ENCODE data around the gene CEACAM3. TPM values are rescaled to one million over a fixed set of nuclear protein-coding genes. Genes with fewer than 3 reads are reported as not detected.
A peak's percentile ranks its signal among the peaks of the same experiment; 100 is the strongest.

The CEACAM3 gene
- total RNA-seq, 1 donor from 2014 or later: not detected

DNA sequence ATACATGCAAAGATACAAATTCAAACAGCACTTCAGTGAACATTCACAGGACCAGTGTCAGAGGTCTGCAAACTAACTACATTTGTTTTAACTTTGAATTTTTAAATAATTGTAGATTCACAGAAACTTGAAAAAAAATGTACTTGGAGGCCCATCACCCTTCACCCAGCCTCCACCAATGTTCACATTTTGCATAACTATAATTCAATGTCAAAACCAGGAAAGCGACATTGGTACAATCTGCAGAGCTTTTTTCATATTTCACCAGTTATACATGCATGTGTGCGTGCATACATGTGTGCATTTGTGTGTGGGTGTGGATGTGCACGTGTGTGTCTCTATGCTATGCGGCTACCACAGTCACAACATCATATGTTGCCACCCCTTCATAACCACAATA, 18.9 kb downstream of the CEACAM3 start:
- FAIRE-seq (no peak), DNase-seq (ENCODE audit: low read depth) (no peak)
- Histone ChIP-seq H3K4me3 (ENCODE audit: low read depth, low read length) (no peak overlapping the region), H3K27me3 (ENCODE audit: control insufficient read depth, insufficient read depth, low read length) (no peaks in the 10 kb centered on the region), H3K36me3 (ENCODE audit: control insufficient read depth, insufficient read depth, low read length) (no peaks in the 10 kb centered on the region)
- no peak for TF ChIP-seq CTCF (IDR thresholded peaks at IDR 0.05; ENCODE audit: insufficient read depth, low read length, severe bottlenecking)

- Histone ChIP-seq H3K27me3 (ENCODE audit: control insufficient read depth, insufficient read depth, low read length) (no peaks in the 10 kb centered on the region), H3K36me3 (ENCODE audit: control insufficient read depth, insufficient read depth, low read length) (no peaks in the 10 kb centered on the region), H3K4me3 (ENCODE audit: low read depth, low read length) (no peak overlapping the region)
- DNase-seq (ENCODE audit: low read depth): no peak
- no peak for FAIRE-seq
- TF ChIP-seq CTCF (IDR thresholded peaks at IDR 0.05; ENCODE audit: insufficient read depth, low read length, severe bottlenecking): no peak
Observed at GRCh38 chr19:41816761-41817160, 20.4 kb downstream of the CEACAM3 start.

DNA sequence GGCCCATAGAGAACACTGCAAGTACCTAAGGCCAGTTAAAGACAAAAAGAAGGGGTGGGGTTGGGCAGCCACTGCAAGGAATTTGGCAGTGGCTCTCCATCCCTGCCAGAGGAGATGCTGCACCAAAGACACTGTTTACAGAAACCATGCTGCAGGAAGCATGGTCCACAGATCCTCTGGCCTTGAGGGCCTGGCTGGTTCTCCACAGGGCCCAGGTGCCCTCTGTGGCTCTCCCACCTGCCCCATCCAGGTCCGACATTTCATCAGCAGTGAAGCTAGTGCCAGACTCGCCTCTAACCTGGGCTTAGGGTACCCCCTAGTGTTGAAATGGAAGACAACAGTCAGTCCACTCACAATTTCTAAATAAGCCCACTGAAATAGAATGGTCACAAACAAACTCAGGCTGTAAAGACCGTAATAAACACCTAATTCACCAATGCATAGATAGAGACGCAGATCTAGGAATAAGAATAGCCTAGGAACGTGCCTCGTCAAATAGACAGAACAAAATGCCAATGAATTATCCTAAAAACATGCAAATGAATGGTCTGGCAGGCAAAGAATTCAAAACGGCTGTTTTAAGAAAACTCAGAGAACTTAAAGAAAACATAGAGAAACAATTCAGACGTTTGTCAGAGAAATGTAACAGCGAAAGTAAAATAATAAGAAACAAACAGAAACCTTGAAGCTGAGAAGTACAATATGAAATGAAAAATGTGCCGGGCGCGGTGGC, 24.8 kb downstream of the CEACAM3 start:
- Histone ChIP-seq H3K36me3 (ENCODE audit: control insufficient read depth, insufficient read depth, low read length) (no peaks in the 10 kb centered on the region), H3K27me3 (ENCODE audit: control insufficient read depth, insufficient read depth, low read length) (no peaks in the 10 kb centered on the region), H3K4me3 (ENCODE audit: low read depth, low read length) (no peak overlapping the region)
- DNase-seq (ENCODE audit: low read depth): peak; percentile 62
- FAIRE-seq: no peak
- peak; percentile 79 for TF ChIP-seq CTCF (IDR thresholded peaks at IDR 0.05; ENCODE audit: insufficient read depth, low read length, severe bottlenecking)

GRCh38 chr19:41837981-41838708, 41.8 kb downstream of the CEACAM3 start:
- Histone ChIP-seq H3K27me3 (ENCODE audit: control insufficient read depth, insufficient read depth, low read length) (peaks cover 10% of the 10 kb centered on the region), H3K4me3 (ENCODE audit: low read depth, low read length) (no peak overlapping the region), H3K36me3 (ENCODE audit: control insufficient read depth, insufficient read depth, low read length) (no peaks in the 10 kb centered on the region)
- FAIRE-seq (no peak), DNase-seq (ENCODE audit: low read depth) (no peak)
- no peak for TF ChIP-seq CTCF (IDR thresholded peaks at IDR 0.05; ENCODE audit: insufficient read depth, low read length, severe bottlenecking)

- TF ChIP-seq CTCF (IDR thresholded peaks at IDR 0.05; ENCODE audit: insufficient read depth, low read length, severe bottlenecking): no peak
Observed at GRCh38 chr19:41839211-41839610, 42.8 kb downstream of the CEACAM3 start.

More at GRCh38 chr19:41839211-41839610, 42.8 kb downstream of the CEACAM3 start:
- Histone ChIP-seq H3K27me3 (ENCODE audit: control insufficient read depth, insufficient read depth, low read length) (peaks cover 10% of the 10 kb centered on the region), H3K4me3 (ENCODE audit: low read depth, low read length) (no peak overlapping the region), H3K36me3 (ENCODE audit: control insufficient read depth, insufficient read depth, low read length) (no peaks in the 10 kb centered on the region)
- peak; percentile 91 for FAIRE-seq
- DNase-seq (ENCODE audit: low read depth): no peak
